Trophoblast cell (in vitro differentiated cells and primary cell): Measurements from ENCODE around the gene LRRC56.
"Not testable (repeated sequence)": the region's sequence is repeated elsewhere in the genome, so short reads cannot be mapped to it uniquely, and the experiment has no call there.

ENCODE experiments used
- DNase-seq, 2 donors: peaks; one replicate each; pipeline ENCODE4 v3.0.0-alpha.2; 2016
- H2AFZ ChIP-seq: 2 replicates; pipeline ENCODE4 v1.6.1; 2013; ENCODE audit warnings: low read length, moderate library complexity, mild to moderate bottlenecking; ENCODE audit not compliant: insufficient read depth, poor library complexity
- H2AK5ac ChIP-seq: 2 replicates; pipeline ENCODE4 v1.6.1; 2013; ENCODE audit warnings: mild to moderate bottlenecking, low read length
- H2BK120ac ChIP-seq: 2 replicates; pipeline ENCODE4 v1.6.1; 2013; ENCODE audit warnings: low read length, mild to moderate bottlenecking, moderate library complexity; ENCODE audit not compliant: insufficient read depth, poor library complexity
- H2BK12ac ChIP-seq: 2 replicates; pipeline ENCODE4 v1.6.1; 2013; ENCODE audit warnings: mild to moderate bottlenecking, low read length, moderate library complexity
- H2BK5ac ChIP-seq: 2 replicates; pipeline ENCODE4 v1.6.1; 2013; ENCODE audit warnings: low read length, low read depth, moderate library complexity, mild to moderate bottlenecking; ENCODE audit not compliant: poor library complexity
- H3K14ac ChIP-seq: 2 replicates; pipeline ENCODE4 v1.6.1; 2013; ENCODE audit warnings: mild to moderate bottlenecking, low read length
- H3K18ac ChIP-seq: 2 replicates; pipeline ENCODE4 v1.6.1; 2013; ENCODE audit warnings: mild to moderate bottlenecking, low read length
- H3K23ac ChIP-seq: 2 replicates; pipeline ENCODE4 v1.6.1; 2013; ENCODE audit warnings: low read length
- H3K27ac ChIP-seq: 2 replicates; pipeline ENCODE4 v1.5.1; 2013; ENCODE audit warnings: low read depth, mild to moderate bottlenecking, inconsistent platforms, low read length, moderate library complexity
- H3K27me3 ChIP-seq: 2 replicates; pipeline ENCODE4 v1.6.1; 2013; ENCODE audit warnings: inconsistent platforms, mild to moderate bottlenecking, low read length, moderate library complexity; ENCODE audit not compliant: insufficient read depth
- H3K36me3 ChIP-seq, 2 experiments: 1 replicate in 1 of 2; 2 replicates in 1 of 2; pipeline ENCODE4 v1.6.1; 2013; ENCODE audit warnings: low read length in 2 of 2, mild to moderate bottlenecking in 2 of 2, moderate library complexity in 1 of 2; ENCODE audit not compliant: insufficient read depth in 2 of 2, control insufficient read depth in 1 of 2
- H3K4ac ChIP-seq: 2 replicates; pipeline ENCODE4 v1.6.1; 2013; ENCODE audit warnings: low read depth, mild to moderate bottlenecking, low read length, moderate library complexity
- H3K4me1 ChIP-seq, 2 experiments: 1 replicate in 1 of 2; 2 replicates in 1 of 2; pipeline ENCODE4 v1.6.1; 2013; ENCODE audit warnings: low read length in 2 of 2, mild to moderate bottlenecking in 2 of 2, moderate library complexity in 1 of 2; ENCODE audit not compliant: insufficient read depth in 2 of 2, control insufficient read depth in 1 of 2
- H3K4me2 ChIP-seq: 2 replicates; pipeline ENCODE4 v1.6.1; 2013; ENCODE audit warnings: inconsistent platforms, mild to moderate bottlenecking, low read length, moderate library complexity
- H3K4me3 ChIP-seq: 2 replicates; pipeline ENCODE4 v1.5.1; 2013; ENCODE audit warnings: mild to moderate bottlenecking, low read depth, low read length, inconsistent platforms
- H3K79me1 ChIP-seq: one replicate; pipeline ENCODE4 v1.6.1; 2013; ENCODE audit warnings: low read length
- H3K79me2 ChIP-seq: 2 replicates; pipeline ENCODE4 v1.6.1; 2013; ENCODE audit warnings: low read length, mild to moderate bottlenecking; ENCODE audit not compliant: control insufficient read depth, insufficient read depth, poor library complexity
- H3K9ac ChIP-seq: 2 replicates; pipeline ENCODE4 v1.6.1; 2013; ENCODE audit warnings: mild to moderate bottlenecking, low read length
- H3K9me3 ChIP-seq: 2 replicates; pipeline ENCODE4 v1.6.1; 2013; ENCODE audit warnings: low read depth, mild to moderate bottlenecking, control low read depth, inconsistent platforms, low read length; ENCODE audit not compliant: insufficient read depth
- H4K12ac ChIP-seq: 2 replicates; pipeline ENCODE4 v1.6.1; 2013; ENCODE audit warnings: low read depth, mild to moderate bottlenecking, low read length, moderate library complexity
- H4K8ac ChIP-seq: 2 replicates; pipeline ENCODE4 v1.6.1; 2013; ENCODE audit warnings: low read depth, mild to moderate bottlenecking, low read length, moderate library complexity
- H4K91ac ChIP-seq: one replicate; pipeline ENCODE4 v1.6.1; 2013; ENCODE audit warnings: low read depth, mild to moderate bottlenecking, low read length, moderate library complexity
- WGBS: extraction: QIAGEN DNeasy Blood & Tissue Kit; methylation state at CpG from one replicate; pipeline ENCODE4 v1.1.7; 2013; ENCODE audit warnings: missing lambda C conversion rate; ENCODE audit not compliant: insufficient read length, insufficient coverage; ENCODE audit errors: extremely low coverage; 5-methylcytosine and 5-hydroxymethylcytosine counted together

LRRC56 gene

GRCh38 chr11:574031-574570, 36.8 kb downstream of the LRRC56 start:
- H2BK12ac ChIP-seq, H4K8ac ChIP-seq, DNase-seq, H3K36me3 ChIP-seq, H4K12ac ChIP-seq, H2AFZ ChIP-seq, H3K9ac ChIP-seq, H4K91ac ChIP-seq, H3K4me2 ChIP-seq, H3K27me3 ChIP-seq, H3K4me3 ChIP-seq, H3K14ac ChIP-seq, H2BK120ac ChIP-seq, H3K4ac ChIP-seq, H2AK5ac ChIP-seq, H3K9me3 ChIP-seq, H3K23ac ChIP-seq, H3K27ac ChIP-seq, H3K18ac ChIP-seq, H2BK5ac ChIP-seq: not testable (repeated sequence)
- H3K79me2 ChIP-seq, result peaks cover 35% of the 10 kb centered on the region
- WGBS, result no CpG with 5 or more reads among the region's 14 CpGs
- H3K79me1 ChIP-seq, result peaks cover 11% of the 10 kb centered on the region
- peaks cover 26 to 39% of the 10 kb centered on the region in 2 experiments for H3K4me1 ChIP-seq

GRCh38 chr11:574632-575312, 37.4 kb downstream of the LRRC56 start:
- Histone ChIP-seq H3K4me3 (peak overlapping the region; percentile 84), H3K36me3 (peaks cover 8 to 10% of the 10 kb centered on the region in 2 experiments), H2BK12ac (no peak overlapping the region), H3K4me2 (peak overlapping the region; percentile 99), H3K4ac (peak overlapping the region; percentile 61), H3K4me1 (peaks cover 24 to 32% of the 10 kb centered on the region in 2 experiments), H4K12ac (peak overlapping the region; percentile 93), H3K79me2 (peaks cover 42% of the 10 kb centered on the region), H3K27me3 (no peaks in the 10 kb centered on the region), H3K27ac (no peak overlapping the region), H3K79me1 (peaks cover 8% of the 10 kb centered on the region), H3K14ac (peak overlapping the region; percentile 99), H3K9ac (no peak overlapping the region), H4K8ac (peak overlapping the region; percentile 88), H2BK5ac (no peak overlapping the region), H3K23ac (no peak overlapping the region), H3K18ac (peak overlapping the region; percentile 97), H4K91ac (peak overlapping the region; percentile 84), H2AFZ (peak overlapping the region; percentile 99), H2BK120ac (no peak overlapping the region), H2AK5ac (no peak overlapping the region), H3K9me3 (peaks cover 4% of the 10 kb centered on the region)
- no peak for DNase-seq
- WGBS, result no CpG with 5 or more reads among the region's 25 CpGs

GRCh38 chr11:575313-575995, 38.1 kb downstream of the LRRC56 start:
- Histone ChIP-seq H3K14ac (peak overlapping the region; percentile 99), H3K79me1 (peaks cover 8% of the 10 kb centered on the region), H3K79me2 (peaks cover 48% of the 10 kb centered on the region), H3K18ac (peak overlapping the region; percentile 97), H3K36me3 (peaks cover 8 to 11% of the 10 kb centered on the region in 2 experiments), H3K23ac (no peak overlapping the region), H4K91ac (peak overlapping the region; percentile 84), H2BK120ac (peak overlapping the region; percentile 90), H4K8ac (peak overlapping the region; percentile 88), H2BK12ac (peak overlapping the region; percentile 8), H4K12ac (peak overlapping the region; percentile 93), H3K4me2 (peak overlapping the region; percentile 99), H2BK5ac (peak overlapping the region; percentile 70), H2AFZ (peak overlapping the region; percentile 99), H3K4ac (peak overlapping the region; percentile 61), H2AK5ac (peak overlapping the region; percentile 99), H3K27me3 (no peaks in the 10 kb centered on the region), H3K4me1 (peaks cover 26 to 31% of the 10 kb centered on the region in 2 experiments), H3K9ac (peak overlapping the region; percentile 83), H3K27ac (peak overlapping the region; percentile 73), H3K9me3 (peaks cover 4% of the 10 kb centered on the region), H3K4me3 (peak overlapping the region; percentile 84)
- peak; percentile 62 to 85 for DNase-seq
- WGBS, result no CpG with 5 or more reads among the region's 81 CpGs

GRCh38 chr11:575996-576768, 38.9 kb downstream of the LRRC56 start, which contains the start of gene PHRF1:
Gene PHRF1, plus strand, starts transcription at chr11:576470. Its CDS starts 5,043 bp downstream, at chr11:581513.
- Histone ChIP-seq H3K23ac (no peak within 1 kb of the TSS), H4K8ac (peak within 1 kb of the TSS; percentile 94), H3K4me3 (peak within 1 kb of the TSS; percentile 95), H4K91ac (peak within 1 kb of the TSS; percentile 96), H3K36me3 (peaks cover 8 to 12% of the 10 kb centered on the region in 2 experiments), H2AFZ (peak within 1 kb of the TSS; percentile 99), H3K9me3 (peaks cover 4% of the 10 kb centered on the region), H2AK5ac (peak within 1 kb of the TSS; percentile 99), H3K4me2 (peak within 1 kb of the TSS; percentile 99), H3K9ac (peak within 1 kb of the TSS; percentile 94), H3K79me1 (peaks cover 8% of the 10 kb centered on the region), H3K14ac (peak within 1 kb of the TSS; percentile 99), H3K18ac (peak within 1 kb of the TSS; percentile 97), H4K12ac (peak within 1 kb of the TSS; percentile 93), H3K4ac (peak within 1 kb of the TSS; percentile 96), H3K4me1 (peaks cover 26 to 29% of the 10 kb centered on the region in 2 experiments), H3K27me3 (no peaks in the 10 kb centered on the region), H3K27ac (peak within 1 kb of the TSS; percentile 81), H2BK5ac (peak within 1 kb of the TSS; percentile 99), H3K79me2 (peaks cover 50% of the 10 kb centered on the region), H2BK120ac (peak within 1 kb of the TSS; percentile 98), H2BK12ac (peak within 1 kb of the TSS; percentile 37)
- WGBS, result no CpG with 5 or more reads among the region's 99 CpGs
- DNase-seq, result peak; percentile 86 to 92
